ENCODE data around the gene EMX2.

The EMX2 gene

DNA sequence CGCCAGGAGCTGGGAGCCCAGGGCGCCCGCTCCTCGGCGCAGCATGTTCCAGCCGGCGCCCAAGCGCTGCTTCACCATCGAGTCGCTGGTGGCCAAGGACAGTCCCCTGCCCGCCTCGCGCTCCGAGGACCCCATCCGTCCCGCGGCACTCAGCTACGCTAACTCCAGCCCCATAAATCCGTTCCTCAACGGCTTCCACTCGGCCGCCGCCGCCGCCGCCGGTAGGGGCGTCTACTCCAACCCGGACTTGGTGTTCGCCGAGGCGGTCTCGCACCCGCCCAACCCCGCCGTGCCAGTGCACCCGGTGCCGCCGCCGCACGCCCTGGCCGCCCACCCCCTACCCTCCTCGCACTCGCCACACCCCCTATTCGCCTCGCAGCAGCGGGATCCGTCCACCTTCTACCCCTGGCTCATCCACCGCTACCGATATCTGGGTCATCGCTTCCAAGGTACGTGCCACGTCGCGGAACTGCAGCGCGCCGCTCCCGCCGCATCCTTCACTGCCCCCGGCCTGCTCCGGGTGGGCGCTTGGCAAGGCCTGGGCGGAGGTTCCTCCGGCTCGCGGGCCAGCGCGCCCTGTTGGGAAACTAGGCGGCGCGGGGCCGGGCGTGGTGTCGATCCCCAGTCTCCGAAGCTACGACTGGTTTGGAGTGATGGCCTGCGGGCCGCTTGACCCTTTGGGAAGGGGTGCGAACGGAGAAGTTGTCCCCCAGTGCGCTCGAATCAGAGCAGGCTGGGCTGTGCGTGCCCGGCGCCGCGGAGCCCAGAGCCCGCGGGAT, 868 bp downstream of the EMX2 start:
- FAIRE-seq (no peak), DNase-seq (ENCODE audit: insufficient read length, low spot score) (no peak)

DNA sequence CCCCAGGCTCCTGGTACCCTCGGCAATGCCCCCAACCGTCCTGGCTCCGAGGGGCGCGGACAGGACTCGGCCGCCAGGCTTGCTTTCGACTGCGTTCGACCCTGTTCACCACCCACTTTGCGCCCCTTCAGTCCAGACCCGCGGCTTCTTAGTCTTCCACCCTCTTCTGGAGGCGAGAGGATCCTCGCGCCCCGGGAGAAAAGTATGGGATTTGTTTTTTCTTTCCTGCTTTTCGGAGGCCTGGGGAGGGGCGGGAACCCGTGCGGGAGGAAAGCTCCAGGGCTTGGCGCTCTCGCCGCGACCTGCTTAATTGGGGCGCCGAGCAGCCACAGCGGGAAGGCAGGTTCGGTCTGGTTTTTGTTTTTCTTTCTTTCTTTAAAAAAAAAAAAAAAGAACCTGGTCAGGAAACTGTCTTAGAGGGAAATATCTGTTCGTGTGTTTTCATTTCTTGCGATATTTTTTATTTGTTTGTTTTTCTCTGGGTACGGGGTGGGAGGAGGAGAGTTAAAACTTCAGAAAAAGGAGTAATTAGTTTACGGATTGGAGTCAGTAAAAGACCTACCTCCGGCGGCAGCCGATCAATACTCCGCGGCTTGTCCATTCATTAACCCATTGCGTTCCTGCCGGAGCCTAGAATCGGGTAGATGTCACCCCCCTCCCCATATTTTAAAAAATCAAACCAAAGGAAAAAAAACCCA, 1.6 kb downstream of the EMX2 start:
- DNase-seq (ENCODE audit: insufficient read length, low spot score) (no peak), FAIRE-seq (no peak)

DNA sequence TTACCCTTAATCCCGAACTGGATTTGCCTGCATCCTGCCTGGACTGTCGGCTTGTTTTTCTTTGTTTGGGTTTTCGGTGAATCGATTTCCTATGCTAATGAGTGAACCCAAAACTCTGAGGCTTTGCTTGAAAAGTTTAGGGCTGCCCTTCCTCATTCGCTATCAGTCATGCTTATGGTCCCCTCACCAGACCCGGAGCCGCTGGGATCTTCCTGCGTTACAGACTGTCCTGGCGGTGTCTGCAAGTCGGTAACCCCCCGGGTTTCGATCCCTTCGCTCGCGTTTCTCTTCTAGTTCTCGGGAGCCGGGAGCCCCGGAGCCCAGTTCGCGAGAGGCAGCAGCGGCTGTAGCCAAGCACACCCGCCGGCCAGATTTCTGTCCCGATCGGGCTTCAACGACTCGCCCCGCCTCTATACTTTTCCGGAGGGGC, 2.2 kb downstream of the EMX2 start:
- DNase-seq (ENCODE audit: insufficient read length, low spot score): no peak
- FAIRE-seq: no peak

DNA sequence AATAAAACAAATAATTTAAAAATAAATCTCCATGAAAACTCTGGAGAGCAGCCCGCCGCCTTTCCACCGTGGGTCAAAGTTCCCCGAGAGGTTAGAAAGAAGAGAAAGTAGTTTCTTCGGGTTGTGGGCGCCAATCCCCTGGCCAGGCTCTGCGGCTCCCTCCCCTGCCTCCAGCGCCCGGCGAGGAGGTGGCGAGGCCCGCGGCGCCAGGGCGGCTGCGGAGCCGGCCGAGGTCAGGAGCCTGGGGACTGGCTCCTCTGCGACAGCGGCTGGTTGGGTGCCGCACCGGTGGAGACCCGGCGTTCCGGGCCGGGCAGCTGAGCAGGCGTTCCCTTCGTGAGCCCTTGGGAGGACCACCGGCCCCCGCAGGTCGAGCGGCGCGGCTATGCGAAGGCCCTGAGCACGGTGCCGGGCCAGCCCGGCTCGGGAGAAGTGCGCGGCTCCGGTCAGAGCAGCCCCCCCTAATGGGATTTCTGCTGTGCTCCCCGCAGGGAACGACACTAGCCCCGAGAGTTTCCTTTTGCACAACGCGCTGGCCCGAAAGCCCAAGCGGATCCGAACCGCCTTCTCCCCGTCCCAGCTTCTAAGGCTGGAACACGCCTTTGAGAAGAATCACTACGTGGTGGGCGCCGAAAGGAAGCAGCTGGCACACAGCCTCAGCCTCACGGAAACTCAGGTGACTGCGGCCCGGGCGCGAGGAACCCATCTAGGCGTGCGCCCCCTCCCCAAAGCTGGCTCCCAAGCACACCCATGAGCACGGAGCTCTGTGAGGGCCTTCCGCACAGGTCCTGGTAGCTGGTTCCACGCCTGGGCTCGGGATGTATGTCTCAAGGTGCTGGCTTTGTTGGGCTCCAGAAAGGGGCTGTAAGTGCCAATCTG, 2.8 kb downstream of the EMX2 start:
- no peak for DNase-seq (ENCODE audit: insufficient read length, low spot score)
- FAIRE-seq: no peak

DNA sequence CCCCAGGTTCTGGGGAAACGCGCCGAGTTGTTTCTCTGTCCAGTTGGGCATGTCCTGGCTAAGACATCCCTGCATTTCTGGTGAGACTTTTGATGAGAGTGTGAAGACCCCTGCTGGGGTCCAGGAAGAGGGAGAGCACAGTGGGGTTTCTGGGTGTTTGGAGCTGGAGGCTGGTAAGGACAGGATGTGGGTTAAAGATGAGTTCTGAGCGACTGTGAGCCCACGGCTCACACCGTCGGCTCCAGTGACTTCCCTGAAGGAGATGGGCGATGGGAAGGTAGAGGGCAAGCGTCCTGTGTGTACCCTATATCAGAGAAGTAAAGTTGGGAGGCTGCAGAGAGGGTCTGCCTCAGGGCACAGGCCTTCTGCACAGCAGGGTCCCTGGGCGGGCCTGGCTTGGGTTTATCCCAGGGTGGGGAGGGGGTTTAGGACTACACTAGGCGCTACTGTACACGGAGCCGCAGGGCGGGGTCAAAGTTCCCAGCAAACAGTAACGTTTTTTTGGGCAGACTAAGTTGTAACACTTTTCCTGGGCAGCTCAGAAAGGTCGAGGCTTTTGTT, 3.6 kb downstream of the EMX2 start:
- FAIRE-seq (no peak), DNase-seq (ENCODE audit: insufficient read length, low spot score) (no peak)

DNA sequence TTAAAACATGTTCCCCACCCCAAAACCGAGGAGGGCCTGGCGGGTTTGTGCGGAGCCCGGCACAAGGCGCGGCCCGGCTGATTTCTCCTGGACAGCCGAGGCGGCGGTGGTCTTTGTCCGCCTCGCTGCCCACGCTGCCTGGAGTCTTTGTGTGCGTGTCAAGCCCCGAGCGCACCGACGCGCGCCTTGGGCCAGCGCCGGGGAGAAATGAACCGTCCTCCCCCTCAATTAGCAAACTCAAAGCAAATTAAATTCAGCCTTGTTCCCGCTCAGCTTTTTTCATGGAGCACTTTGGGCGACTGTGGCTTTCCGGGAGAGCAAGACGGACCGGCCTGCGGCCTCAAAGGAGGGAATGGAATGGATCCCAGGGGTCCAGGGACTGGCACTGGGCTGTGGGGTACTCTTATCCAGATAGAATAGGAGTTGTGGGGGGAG, 4.1 kb downstream of the EMX2 start:
- no peak for FAIRE-seq
- no peak for DNase-seq (ENCODE audit: insufficient read length, low spot score)

DNA sequence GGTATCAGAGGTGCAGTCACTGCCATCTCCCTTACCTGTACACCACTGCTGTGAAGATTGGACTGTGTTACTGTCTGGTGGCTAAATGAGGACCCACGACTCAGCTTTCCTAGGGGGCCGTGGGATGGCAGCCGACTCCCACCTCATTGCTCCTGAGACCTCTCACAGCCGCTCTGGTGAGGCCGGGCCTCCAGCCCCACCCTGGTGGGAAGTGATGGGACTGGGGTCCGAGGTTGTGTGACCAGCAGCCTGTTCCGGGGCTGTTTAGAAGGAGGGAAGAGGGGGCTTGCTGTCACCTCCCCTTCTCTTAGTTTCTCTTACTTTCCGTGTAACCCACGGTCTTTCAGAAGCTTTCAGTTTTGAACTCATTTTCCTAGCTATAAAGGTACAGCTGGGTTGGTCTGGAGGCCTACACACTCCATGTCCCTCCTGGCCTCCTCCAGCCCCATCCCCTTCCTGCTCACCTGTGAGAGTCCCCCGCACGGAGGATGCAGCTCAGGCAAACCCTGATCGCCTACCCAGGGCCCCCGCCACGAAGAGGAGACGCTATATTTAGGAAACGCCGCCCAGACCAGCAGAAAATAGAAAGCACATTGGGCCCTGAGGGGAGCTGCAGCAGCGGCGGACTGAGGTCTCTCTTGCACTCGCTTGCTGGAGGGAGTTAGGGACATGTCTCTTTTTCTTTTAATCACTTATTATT, 4.6 kb downstream of the EMX2 start:
- no peak for DNase-seq (ENCODE audit: insufficient read length, low spot score)
- no peak for FAIRE-seq

DNA sequence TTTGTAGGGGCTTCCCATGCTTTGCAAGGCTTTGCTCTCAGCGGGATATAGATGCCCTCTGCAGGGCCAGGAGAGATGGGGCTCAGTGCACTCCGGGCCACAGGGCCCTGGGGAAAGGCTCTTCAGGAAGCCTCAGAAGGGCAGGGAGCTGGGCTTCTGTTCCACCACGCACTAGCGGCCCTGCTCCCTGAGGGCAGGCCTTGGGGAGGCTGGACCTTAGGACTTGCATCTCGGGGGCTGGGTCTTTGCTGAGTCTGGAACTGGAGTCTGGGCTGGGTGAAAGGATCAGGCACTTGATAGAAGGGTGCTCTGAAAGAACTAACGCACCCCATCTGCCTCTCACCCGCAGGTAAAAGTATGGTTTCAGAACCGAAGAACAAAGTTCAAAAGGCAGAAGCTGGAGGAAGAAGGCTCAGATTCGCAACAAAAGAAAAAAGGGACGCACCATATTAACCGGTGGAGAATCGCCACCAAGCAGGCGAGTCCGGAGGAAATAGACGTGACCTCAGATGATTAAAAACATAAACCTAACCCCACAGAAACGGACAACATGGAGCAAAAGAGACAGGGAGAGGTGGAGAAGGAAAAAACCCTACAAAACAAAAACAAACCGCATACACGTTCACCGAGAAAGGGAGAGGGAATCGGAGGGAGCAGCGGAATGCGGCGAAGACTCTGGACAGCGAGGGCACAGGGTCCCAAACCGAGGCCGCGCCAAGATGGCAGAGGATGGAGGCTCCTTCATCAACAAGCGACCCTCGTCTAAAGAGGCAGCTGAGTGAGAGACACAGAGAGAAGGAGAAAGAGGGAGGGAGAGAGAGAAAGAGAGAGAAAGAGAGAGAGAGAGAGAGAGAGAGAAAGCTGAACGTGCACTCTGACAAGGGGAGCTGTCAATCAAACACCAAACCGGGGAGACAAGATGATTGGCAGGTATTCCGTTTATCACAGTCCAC, 5.4 kb downstream of the EMX2 start:
- FAIRE-seq (no peak), DNase-seq (ENCODE audit: insufficient read length, low spot score) (no peak)

DNA sequence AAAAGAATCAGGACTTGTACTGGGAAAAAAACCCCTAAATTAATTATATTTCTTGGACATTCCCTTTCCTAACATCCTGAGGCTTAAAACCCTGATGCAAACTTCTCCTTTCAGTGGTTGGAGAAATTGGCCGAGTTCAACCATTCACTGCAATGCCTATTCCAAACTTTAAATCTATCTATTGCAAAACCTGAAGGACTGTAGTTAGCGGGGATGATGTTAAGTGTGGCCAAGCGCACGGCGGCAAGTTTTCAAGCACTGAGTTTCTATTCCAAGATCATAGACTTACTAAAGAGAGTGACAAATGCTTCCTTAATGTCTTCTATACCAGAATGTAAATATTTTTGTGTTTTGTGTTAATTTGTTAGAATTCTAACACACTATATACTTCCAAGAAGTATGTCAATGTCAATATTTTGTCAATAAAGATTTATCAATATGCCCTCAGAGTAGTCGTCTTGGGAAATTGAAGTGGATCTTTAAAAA, 6.6 kb downstream of the EMX2 start:
- DNase-seq (ENCODE audit: insufficient read length, low spot score): no peak
- no peak for FAIRE-seq

DNA sequence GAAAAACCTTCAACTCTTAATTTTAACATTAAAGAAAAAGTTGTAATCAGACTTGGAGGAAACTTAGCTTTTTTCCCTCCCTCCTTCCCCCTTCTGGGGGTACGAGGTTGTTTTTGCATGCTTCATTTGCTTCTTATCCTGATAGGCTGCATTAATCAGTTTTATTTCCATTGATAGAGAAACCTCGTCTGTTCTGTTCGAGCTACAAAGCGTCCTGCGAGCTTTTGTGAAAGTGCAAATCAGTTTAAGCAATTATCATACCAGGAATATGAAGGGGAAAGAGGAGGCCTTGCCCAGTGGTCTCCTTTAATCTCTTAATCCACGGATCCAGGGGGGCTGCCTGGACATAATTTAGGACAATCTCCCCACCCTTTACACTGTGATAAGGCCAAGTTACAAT, 7.5 kb downstream of the EMX2 start:
- DNase-seq (ENCODE audit: insufficient read length, low spot score): no peak
- FAIRE-seq: no peak

DNA sequence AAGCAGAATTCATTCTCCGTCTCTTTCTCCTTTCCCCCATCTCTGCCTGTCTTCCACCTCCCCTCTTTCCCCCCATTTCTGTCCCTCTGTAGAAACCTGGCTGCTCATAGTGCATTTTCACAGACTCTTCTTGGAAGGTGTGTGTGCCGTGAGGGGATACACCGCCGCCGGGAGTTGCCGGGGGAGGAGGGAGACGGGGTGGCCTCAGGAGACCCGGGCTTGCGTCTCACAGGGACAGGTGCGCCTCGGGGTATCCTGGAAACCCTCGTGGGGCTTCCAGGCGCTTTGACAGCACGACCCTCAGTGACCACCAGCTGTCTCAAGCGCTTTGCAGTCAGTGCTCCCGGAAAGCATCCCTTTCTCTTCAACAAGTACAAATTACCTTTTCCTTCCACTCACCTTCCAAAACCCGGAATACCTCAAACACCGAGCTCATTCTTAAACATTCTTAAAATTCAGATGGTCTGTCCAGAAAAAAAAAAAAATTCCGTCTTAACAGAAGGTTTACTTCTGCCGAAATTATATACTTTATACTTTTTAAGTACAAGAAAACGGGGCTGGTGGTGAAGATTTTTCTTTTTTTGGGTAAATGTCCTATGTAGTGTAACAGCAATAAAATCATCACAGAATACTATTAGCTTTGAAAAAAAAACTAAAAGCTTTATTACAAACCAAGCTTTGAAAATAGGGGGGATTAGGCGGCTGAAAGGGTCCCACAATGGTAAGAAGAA, 8.2 kb downstream of the EMX2 start:
- no peak for FAIRE-seq
- DNase-seq (ENCODE audit: insufficient read length, low spot score): no peak

DNA sequence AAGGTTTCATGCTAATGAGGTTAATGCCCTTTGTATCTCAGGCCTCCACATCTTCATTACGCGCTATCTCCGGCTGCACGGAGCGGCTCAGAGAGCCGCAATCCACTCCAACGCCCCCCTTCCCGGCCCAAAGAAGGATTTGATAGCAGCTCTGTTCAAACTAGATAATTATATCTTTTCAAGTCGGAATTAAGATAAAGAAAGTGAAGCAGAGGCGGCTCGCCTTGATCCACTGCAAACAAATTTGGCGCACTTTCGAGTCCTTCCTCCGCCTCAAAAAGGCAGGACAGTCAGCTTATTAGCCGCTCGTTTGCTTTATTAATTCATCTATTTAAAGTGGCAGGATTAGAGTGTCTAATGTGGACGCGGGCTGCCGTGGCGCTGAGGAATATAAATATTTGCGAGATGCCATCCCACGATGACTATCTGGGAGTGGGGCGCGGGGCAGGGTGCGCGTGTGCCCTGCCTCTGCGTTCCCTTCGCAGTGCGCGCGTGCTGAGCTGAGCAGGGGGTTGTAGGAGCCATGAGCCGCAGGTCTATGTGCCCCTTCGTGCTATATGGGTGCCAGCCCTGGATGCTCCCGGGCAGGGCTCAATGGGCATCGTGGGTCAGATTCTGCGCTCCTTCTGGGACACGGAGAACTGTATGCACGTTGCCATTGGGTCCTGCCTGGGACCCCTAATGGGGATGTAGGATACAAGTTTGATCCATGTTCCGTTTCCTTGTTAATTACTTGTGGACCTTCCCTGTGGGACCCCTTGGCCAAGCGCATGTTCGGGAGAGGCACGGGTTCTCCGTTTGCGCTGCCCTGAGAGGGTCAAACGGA, 9.0 kb downstream of the EMX2 start:
- no peak for FAIRE-seq
- no peak for DNase-seq (ENCODE audit: insufficient read length, low spot score)

DNA sequence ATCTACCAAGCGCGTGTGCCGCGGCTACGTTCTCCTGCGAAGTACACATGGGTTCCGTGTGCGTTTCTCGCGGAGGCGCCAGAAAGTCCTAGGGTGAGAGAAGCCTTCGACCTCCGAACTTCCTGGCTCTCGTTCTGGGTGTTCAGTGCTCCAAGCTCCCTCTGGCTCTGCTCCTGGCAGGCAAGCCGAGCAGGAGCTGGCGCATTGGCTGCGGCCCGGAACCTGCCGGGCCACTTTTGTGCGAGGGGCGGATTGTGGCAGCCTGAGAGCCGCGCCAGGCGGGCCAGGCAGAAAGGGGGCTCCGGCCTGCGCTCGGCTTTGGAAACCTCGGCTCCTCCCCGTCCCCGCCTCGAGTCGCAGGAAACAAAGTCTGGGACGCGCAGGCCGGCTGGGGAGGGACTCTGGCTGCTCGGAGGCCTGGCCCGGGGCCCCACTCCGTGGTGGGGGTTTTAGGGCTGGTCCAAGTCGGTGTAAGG, 9.6 kb downstream of the EMX2 start:
- DNase-seq (ENCODE audit: insufficient read length, low spot score): no peak
- no peak for FAIRE-seq

DNA sequence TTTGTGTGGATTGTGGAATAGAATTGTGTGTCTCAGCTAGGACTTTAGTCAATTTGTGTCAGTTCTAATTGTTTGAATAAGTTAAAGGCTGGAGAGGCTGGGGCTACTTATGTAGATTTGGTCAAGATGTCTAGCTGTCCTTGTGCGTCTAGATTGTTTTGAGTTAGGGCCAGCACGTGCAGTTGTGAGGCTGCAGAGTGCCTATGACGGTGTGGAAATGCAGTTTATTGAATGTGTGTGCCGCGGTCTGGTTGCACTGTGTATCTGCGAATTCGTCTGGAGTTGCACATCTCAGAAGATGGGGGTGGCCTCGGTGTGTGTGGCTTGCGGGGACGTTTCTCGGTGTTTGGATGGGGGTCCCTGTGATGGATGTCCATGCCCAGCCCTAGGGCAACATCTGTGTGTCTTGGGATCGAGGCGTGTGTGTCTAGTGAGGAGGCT, 10.2 kb downstream of the EMX2 start:
- FAIRE-seq (no peak), DNase-seq (ENCODE audit: insufficient read length, low spot score) (no peak)

DNA sequence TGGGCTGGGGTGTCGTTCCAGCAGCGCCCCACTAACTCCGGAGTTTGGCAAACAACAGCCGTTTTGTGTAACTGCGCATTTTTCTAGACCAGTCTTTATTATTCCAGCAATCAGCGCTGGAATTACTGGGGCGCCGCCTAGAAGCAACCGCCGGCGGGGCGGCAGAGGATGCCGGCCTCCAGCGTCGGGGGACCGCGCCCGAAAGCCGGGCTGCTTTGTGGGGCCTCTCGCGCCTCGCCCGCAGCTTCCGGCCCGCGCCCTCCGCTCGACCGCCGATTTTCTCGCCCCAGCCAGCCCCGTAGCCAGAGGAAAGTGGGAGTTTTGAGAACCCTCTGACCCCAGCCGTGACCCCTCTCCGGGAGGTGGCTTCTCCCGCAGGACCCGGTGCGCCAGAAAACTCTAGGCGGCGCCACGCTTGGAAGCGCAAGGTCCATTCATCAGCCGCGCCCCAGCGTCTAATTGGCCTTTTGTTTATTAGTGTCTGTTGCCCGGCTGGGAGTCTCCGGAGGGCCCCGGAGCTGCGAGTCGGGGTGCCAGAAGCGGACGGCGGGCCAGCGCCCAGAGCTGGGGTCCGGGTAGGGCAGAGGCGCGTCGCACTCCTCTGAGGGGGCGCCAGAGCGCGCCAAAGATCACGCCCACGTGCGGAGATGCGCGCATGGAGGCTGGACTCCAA, 10.7 kb downstream of the EMX2 start:
- no peak for DNase-seq (ENCODE audit: insufficient read length, low spot score)
- FAIRE-seq: no peak

DNA sequence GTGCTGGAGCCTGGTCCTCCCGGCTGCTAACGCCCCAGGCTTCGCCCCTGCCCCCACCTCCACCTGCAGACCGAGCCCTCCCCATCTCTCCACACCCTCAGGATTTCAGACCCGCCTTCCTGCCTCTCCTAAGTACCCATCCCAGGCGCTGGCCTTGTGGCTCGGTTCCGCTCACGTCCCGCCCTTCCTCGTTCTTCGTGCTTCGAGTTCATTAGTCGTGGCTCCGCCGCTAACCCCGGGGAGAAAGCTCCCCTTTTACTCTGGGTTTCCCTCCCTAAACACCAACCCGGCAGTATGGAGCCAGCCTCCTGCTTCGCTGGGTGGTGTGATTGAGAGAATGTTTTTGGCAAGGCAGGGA, 11.2 kb downstream of the EMX2 start:
- DNase-seq (ENCODE audit: insufficient read length, low spot score) (no peak), FAIRE-seq (no peak)

DNA sequence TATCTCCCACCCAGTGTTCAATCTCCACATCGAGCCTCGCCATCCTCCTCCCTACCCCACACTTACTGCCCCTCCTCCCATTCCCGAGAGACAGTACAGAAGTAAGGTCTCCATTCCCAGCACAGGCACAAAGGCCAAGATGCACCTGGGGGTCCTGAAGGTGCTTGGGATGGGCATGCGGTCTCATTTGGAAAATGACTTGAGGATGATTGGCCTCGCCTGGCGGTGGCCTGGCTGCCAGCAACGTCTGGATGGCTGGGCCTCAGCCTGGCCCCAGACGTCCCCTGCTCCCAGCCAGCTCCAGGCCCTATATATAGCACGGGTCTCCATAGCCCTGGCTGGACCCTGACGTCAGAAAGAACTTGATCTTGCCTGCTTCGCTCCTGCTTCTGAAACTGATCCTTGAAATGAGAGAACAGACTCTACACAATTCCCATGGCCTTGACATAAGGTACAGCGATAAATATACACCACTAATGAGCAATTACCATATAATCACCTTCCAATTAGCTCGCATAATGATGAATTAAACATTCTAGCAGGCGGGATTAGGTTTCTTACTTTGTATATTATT, 11.8 kb downstream of the EMX2 start:
- DNase-seq (ENCODE audit: insufficient read length, low spot score) (no peak), FAIRE-seq (no peak)

Measured in HTR-8/SVneo (cell line).